ENCODE data around the gene GATA3.

- TF ChIP-seq CTCF (IDR thresholded peaks at IDR 0.05) (no peak), POLR2A (IDR thresholded peaks at IDR 0.05) (no peak), EP300 (IDR thresholded peaks at IDR 0.05) (no peak)
Measured at GRCh38 chr10:8086315-8086714, 31.8 kb downstream of the GATA3 start.
